Natural killer cell (primary cell): ENCODE data around the gene SAV1. TPM values are rescaled to one million over a fixed set of nuclear protein-coding genes. Genes with fewer than 3 reads are reported as not detected.
"Not testable (repeated sequence)": the region's sequence is repeated elsewhere in the genome, so short reads cannot be mapped to it uniquely, and the experiment has no call there.

Experiments
- ATAC-seq, 3 donors: fragments of 150-1000 bp in 2 of 3; fragments of 200-7000 bp in 1 of 3; cut with Tn5 transposase; 1 replicate in 1 of 3; 2 replicates in 2 of 3; pipeline ENCODE4 v1.10.0; 2021; ENCODE audit warnings: mild to moderate bottlenecking in 2 of 3, moderate library complexity in 2 of 3
- DNase-seq, 2 donors: peaks; one replicate each; pipeline versions ENCODE4 v3.0.0 to v3.0.0-alpha.2; 2013 to 2021; ENCODE audit warnings: mixed read lengths in 1 of 2
- H3K27ac ChIP-seq: one replicate; pipeline ENCODE4 v1.5.1; 2013; ENCODE audit warnings: mild to moderate bottlenecking, low read length
- H3K27me3 ChIP-seq: one replicate; pipeline ENCODE4 v1.6.1; 2013; ENCODE audit warnings: low read length; ENCODE audit not compliant: control insufficient read depth, insufficient read depth
- H3K36me3 ChIP-seq: one replicate; pipeline ENCODE4 v1.6.1; 2013; ENCODE audit warnings: low read length; ENCODE audit not compliant: control insufficient read depth, insufficient read depth
- H3K4me1 ChIP-seq: one replicate; pipeline ENCODE4 v1.6.1; 2013; ENCODE audit warnings: low read length; ENCODE audit not compliant: control insufficient read depth, insufficient read depth
- H3K4me3 ChIP-seq: one replicate; pipeline ENCODE4 v1.5.1; 2013; ENCODE audit warnings: low read length
- H3K9me3 ChIP-seq: one replicate; pipeline ENCODE4 v1.6.1; 2013; ENCODE audit warnings: low read length; ENCODE audit not compliant: control insufficient read depth, insufficient read depth
- H3K27ac Mint-ChIP-seq, 2 donors: one replicate each; pipeline ENCODE4 v1.8.0; 2022; ENCODE audit warnings: mild to moderate bottlenecking in 2 of 2, mixed read lengths in 2 of 2, moderate library complexity in 1 of 2
- H3K27me3 Mint-ChIP-seq, 2 donors: one replicate each; pipeline ENCODE4 v1.8.0; 2022; ENCODE audit warnings: low read depth in 2 of 2, mixed read lengths in 2 of 2
- H3K36me3 Mint-ChIP-seq: one replicate; pipeline ENCODE4 v1.8.0; 2022; ENCODE audit warnings: mixed read lengths
- H3K4me1 Mint-ChIP-seq, 2 donors: one replicate each; pipeline ENCODE4 v1.8.0; 2022; ENCODE audit warnings: mixed read lengths in 2 of 2
- H3K4me3 Mint-ChIP-seq: one replicate; pipeline ENCODE4 v1.8.0; 2022; ENCODE audit warnings: mild to moderate bottlenecking, moderate library complexity, mixed read lengths
- H3K9me3 Mint-ChIP-seq, 2 donors: one replicate each; pipeline ENCODE4 v1.8.0; 2022; ENCODE audit warnings: mixed read lengths in 2 of 2
- WGBS: methylation state at CpG from one replicate; pipeline ENCODE4 v1.1.7; 2013; ENCODE audit warnings: missing lambda C conversion rate; ENCODE audit not compliant: insufficient coverage; 5-methylcytosine and 5-hydroxymethylcytosine counted together
- intact Hi-C: fragments of 100-400 bp; cut with micrococcal nuclease; formaldehyde crosslinking; loops from one replicate; pipeline ENCODE4 v1.14.2; 2022
- total RNA-seq, 4 donors: library from RNA; stranded (reverse); fragments of 120-200 nt in 1 of 4; gene quantifications; one replicate each; pipeline versions ENCODE4 v1.2.3 to v1.2.4, GENCODE V29; 2013 to 2022
- TF ChIP-seq, protein P1 (sequence below): fragments of 200-600 bp; IDR thresholded peaks from one replicate; pipeline ENCODE4 v1.8.0; 2022; ENCODE audit warnings: antibody characterized with exemption

The SAV1 gene
- total RNA-seq, 3 donors from 2014 or later (not counting 1 experiment from before 2014, with no cell fraction given): 3.0 to 6.6 (median 6.6) TPM

DNA sequence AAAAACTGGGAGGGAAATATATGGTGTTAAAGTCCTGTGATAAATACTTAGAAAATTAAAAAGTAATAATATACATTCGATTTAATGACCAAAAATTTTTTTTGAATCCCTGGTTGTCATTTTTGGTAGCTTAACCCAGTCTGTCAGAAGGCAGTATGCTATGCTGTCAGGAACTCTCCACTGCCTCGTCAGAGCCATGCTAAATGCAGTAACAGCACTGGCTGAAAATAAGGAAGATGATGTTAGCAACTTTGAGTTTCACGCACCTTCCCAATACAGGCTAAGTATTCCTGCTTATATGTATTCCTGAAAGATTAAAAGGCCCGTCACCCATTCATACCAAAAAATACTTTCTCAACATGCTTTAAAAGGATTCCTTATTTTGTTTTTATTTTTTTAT, 34.2 kb downstream of the SAV1 start:
- TF ChIP-seq, protein P1, sequence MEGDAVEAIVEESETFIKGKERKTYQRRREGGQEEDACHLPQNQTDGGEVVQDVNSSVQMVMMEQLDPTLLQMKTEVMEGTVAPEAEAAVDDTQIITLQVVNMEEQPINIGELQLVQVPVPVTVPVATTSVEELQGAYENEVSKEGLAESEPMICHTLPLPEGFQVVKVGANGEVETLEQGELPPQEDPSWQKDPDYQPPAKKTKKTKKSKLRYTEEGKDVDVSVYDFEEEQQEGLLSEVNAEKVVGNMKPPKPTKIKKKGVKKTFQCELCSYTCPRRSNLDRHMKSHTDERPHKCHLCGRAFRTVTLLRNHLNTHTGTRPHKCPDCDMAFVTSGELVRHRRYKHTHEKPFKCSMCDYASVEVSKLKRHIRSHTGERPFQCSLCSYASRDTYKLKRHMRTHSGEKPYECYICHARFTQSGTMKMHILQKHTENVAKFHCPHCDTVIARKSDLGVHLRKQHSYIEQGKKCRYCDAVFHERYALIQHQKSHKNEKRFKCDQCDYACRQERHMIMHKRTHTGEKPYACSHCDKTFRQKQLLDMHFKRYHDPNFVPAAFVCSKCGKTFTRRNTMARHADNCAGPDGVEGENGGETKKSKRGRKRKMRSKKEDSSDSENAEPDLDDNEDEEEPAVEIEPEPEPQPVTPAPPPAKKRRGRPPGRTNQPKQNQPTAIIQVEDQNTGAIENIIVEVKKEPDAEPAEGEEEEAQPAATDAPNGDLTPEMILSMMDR: no peak
- no peaks in the 10 kb centered on the region for H3K4me1 ChIP-seq
- no peaks in the 10 kb centered on the region for H3K36me3 Mint-ChIP-seq
- no peaks in the 10 kb centered on the region for H3K27me3 ChIP-seq
- no peaks in the 10 kb centered on the region for H3K27me3 Mint-ChIP-seq
- no peaks in the 10 kb centered on the region for H3K4me1 Mint-ChIP-seq
- H3K36me3 ChIP-seq: no peaks in the 10 kb centered on the region
- no peak overlapping the region for H3K27ac Mint-ChIP-seq
- H3K4me3 ChIP-seq: no peak overlapping the region
- WGBS: 100% methylated on average over 1 of the region's 4 CpGs
- no peak overlapping the region for H3K27ac ChIP-seq
- intact Hi-C loops: no loop called here
- no peak overlapping the region for H3K4me3 Mint-ChIP-seq
- DNase-seq (no peak), ATAC-seq (no peak)
- H3K9me3 ChIP-seq: no peaks in the 10 kb centered on the region
- no peaks in the 10 kb centered on the region for H3K9me3 Mint-ChIP-seq

DNA sequence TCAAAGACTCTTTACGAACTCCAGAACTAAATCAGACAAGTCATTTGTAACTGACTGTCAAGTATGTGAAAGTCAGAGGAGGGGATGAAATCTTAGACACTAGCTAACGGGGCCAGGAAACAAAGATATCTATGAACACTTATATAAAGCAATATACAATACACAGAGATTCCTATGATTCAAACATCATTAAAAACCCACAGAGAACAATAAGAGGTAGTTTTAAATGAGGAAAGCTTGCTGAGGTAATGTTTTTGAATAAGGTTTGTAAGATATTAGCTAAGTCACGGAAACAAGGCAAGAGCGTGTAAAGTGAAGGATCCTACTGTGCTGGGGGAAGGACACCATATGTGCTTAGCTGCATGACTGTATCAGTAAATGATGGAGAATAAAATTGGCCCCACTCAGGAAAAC, 36.7 kb downstream of the SAV1 start:
- Histone ChIP-seq H3K4me1 (no peaks in the 10 kb centered on the region), H3K36me3 (no peaks in the 10 kb centered on the region), H3K4me3 (no peak overlapping the region), H3K27ac (no peak overlapping the region), H3K27me3 (no peaks in the 10 kb centered on the region), H3K9me3 (no peaks in the 10 kb centered on the region)
- no peak overlapping the region for H3K27ac Mint-ChIP-seq
- intact Hi-C loops: no loop called here
- no peak overlapping the region for H3K4me3 Mint-ChIP-seq
- WGBS: 93% methylated on average over 2 of the region's 4 CpGs
- no peaks in the 10 kb centered on the region for H3K4me1 Mint-ChIP-seq
- TF ChIP-seq, protein P1: no peak
- DNase-seq (no peak), ATAC-seq (no peak)
- H3K9me3 Mint-ChIP-seq: no peaks in the 10 kb centered on the region
- no peaks in the 10 kb centered on the region for H3K36me3 Mint-ChIP-seq
- no peaks in the 10 kb centered on the region for H3K27me3 Mint-ChIP-seq

DNA sequence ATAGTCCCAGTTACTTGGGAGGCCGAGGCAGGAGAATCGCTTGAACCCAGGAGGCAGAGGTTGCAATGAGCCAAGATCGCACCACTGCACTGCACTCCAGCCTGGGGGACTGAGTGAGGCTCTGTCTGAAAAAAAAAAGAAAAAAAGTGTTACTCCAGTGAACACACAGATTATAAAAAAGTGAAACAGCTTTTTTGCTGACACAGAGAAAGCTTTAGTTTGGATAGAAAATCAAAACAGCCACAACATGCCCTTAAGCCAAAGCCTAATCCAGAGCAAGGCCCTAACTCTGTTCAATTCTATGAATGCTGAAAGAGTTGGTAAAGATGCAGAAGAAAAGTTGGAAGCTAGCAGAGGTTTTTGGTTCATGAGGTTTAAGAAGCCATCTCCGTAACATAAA, 43.2 kb downstream of the SAV1 start:
- H3K4me1 Mint-ChIP-seq, H3K27ac ChIP-seq, H3K36me3 Mint-ChIP-seq, H3K9me3 Mint-ChIP-seq, H3K4me3 Mint-ChIP-seq, H3K4me1 ChIP-seq, H3K27me3 ChIP-seq, H3K27ac Mint-ChIP-seq, intact Hi-C loops, H3K36me3 ChIP-seq, DNase-seq, H3K27me3 Mint-ChIP-seq, H3K9me3 ChIP-seq, ATAC-seq, H3K4me3 ChIP-seq: not testable (repeated sequence)
- WGBS: 96% methylated on average over 4 of the region's 4 CpGs

DNA sequence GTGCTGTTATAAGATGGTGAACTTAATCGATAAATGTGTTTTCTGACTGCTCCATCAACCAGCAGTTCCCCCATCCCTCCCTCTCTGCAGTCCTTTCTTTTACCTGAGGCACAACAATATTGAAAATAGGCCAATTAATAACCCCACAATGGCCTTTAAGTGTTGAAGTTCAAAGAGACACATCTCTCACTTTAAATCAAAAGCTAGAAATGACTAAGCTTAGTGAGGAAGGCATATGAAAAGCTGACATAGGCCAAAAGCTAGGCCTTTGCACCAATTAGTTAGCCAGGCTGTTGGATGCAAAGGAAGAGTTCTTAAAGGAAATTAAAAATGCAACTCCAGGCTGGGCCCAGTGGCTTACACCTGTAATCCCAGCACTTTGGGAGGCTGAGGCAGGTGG, 43.7 kb downstream of the SAV1 start:
- TF ChIP-seq, protein P1: no peak
- 100% methylated on average over 1 of the region's 1 CpG for WGBS
- Histone ChIP-seq H3K36me3 (no peaks in the 10 kb centered on the region), H3K4me3 (no peak overlapping the region), H3K27me3 (no peaks in the 10 kb centered on the region), H3K4me1 (no peaks in the 10 kb centered on the region), H3K9me3 (no peaks in the 10 kb centered on the region), H3K27ac (no peak overlapping the region)
- no peak for ATAC-seq
- Mint-ChIP-seq H3K9me3 (no peaks in the 10 kb centered on the region), H3K4me1 (no peaks in the 10 kb centered on the region), H3K27me3 (no peaks in the 10 kb centered on the region), H3K36me3 (no peaks in the 10 kb centered on the region), H3K4me3 (no peak overlapping the region), H3K27ac (no peak overlapping the region)
- intact Hi-C loops: no loop called here
- no peak for DNase-seq
